Liver (tissue), 9 donors: ENCODE data around the gene CDK5RAP3. TPM values are rescaled to one million over a fixed set of nuclear protein-coding genes. Genes with fewer than 3 reads are reported as not detected.
"Not testable (repeated sequence)": the region's sequence is repeated elsewhere in the genome, so short reads cannot be mapped to it uniquely, and the experiment has no call there.

Source experiments
- DNase-seq: peaks from one replicate; pipeline ENCODE4 v3.0.0-alpha.2; 2017; ENCODE audit warnings: low spot score
- H3K27ac ChIP-seq, 2 donors: one replicate each; pipeline ENCODE4 v1.7.0; 2013; ENCODE audit warnings: inconsistent platforms in 2 of 2, low read length in 2 of 2, control low read depth in 1 of 2, low read depth in 1 of 2, mild to moderate bottlenecking in 1 of 2
- H3K27me3 ChIP-seq, 4 donors: one replicate each; pipeline versions ENCODE4 v1.6.1 to v1.7.0; 2013; ENCODE audit warnings: low read length in 3 of 4, inconsistent platforms in 1 of 4, mild to moderate bottlenecking in 1 of 4, moderate library complexity in 1 of 4; ENCODE audit not compliant: control insufficient read depth in 4 of 4, insufficient read depth in 4 of 4
- H3K36me3 ChIP-seq, 4 donors: one replicate each; pipeline versions ENCODE4 v1.6.1 to v1.7.0; 2013; ENCODE audit warnings: low read length in 3 of 4, mild to moderate bottlenecking in 3 of 4, low read depth in 1 of 4, moderate library complexity in 1 of 4; ENCODE audit not compliant: control insufficient read depth in 4 of 4, insufficient read depth in 3 of 4
- H3K4me1 ChIP-seq, 4 donors: one replicate each; pipeline versions ENCODE4 v1.6.1 to v1.7.0; 2013; ENCODE audit warnings: low read length in 3 of 4, mild to moderate bottlenecking in 3 of 4, moderate library complexity in 1 of 4; ENCODE audit not compliant: control insufficient read depth in 4 of 4, insufficient read depth in 4 of 4
- H3K4me3 ChIP-seq, 3 donors: one replicate each; pipeline versions ENCODE4 v1.6.1 to v1.7.0; 2013; ENCODE audit warnings: low read length in 3 of 3, control low read depth in 1 of 3, low read depth in 1 of 3, mild to moderate bottlenecking in 1 of 3
- H3K9ac ChIP-seq, 2 donors: one replicate each; pipeline ENCODE4 v1.7.0; 2013; ENCODE audit warnings: low read length in 2 of 2, mild to moderate bottlenecking in 2 of 2, moderate library complexity in 2 of 2, control low read depth in 1 of 2, low read depth in 1 of 2
- H3K9me3 ChIP-seq, 4 donors: one replicate each; pipeline versions ENCODE4 v1.6.1 to v1.7.0; 2013; ENCODE audit warnings: low read length in 3 of 4; ENCODE audit not compliant: control insufficient read depth in 4 of 4
- GABPA ChIP-seq, 2 donors: IDR thresholded peaks in 1 of 2; conservative IDR thresholded peaks in 1 of 2; 2 replicates each; pipeline ENCODE4 v1.6.1; 2016; ENCODE audit warnings: antibody characterized with exemption in 2 of 2, mild to moderate bottlenecking in 1 of 2, moderate library complexity in 1 of 2
- HNF4A ChIP-seq, 2 donors: conservative IDR thresholded peaks; 2 replicates each; pipeline ENCODE4 v1.6.1; 2016; ENCODE audit warnings: antibody characterized with exemption in 2 of 2, mild to moderate bottlenecking in 2 of 2
- HNF4G ChIP-seq: IDR thresholded peaks from 2 replicates; pipeline ENCODE4 v1.6.1; 2016; ENCODE audit warnings: antibody characterized with exemption
- JUND ChIP-seq, 2 donors: IDR thresholded peaks; 2 replicates each; pipeline ENCODE4 v1.6.1; 2016; ENCODE audit warnings: antibody characterized with exemption in 2 of 2
- NR2F2 ChIP-seq: IDR thresholded peaks from 2 replicates; pipeline ENCODE4 v1.6.1; 2016; ENCODE audit warnings: antibody characterized with exemption
- RXRA ChIP-seq, 2 donors: IDR thresholded peaks; 2 replicates each; pipeline ENCODE4 v1.6.1; 2017 to 2018; ENCODE audit warnings: antibody characterized with exemption in 2 of 2, mild to moderate bottlenecking in 1 of 2
- SP1 ChIP-seq: IDR thresholded peaks from 2 replicates; pipeline ENCODE4 v1.6.1; 2018; ENCODE audit warnings: antibody characterized with exemption, mild to moderate bottlenecking
- TAF1 ChIP-seq: conservative IDR thresholded peaks from 2 replicates; pipeline ENCODE4 v1.6.1; 2016; ENCODE audit warnings: antibody characterized with exemption, mild to moderate bottlenecking
- YY1 ChIP-seq: IDR thresholded peaks from 2 replicates; pipeline ENCODE4 v1.6.1; 2016; ENCODE audit warnings: antibody characterized with exemption, mild to moderate bottlenecking
- WGBS: extraction: QIAGEN DNeasy Blood & Tissue Kit; methylation state at CpG from one replicate; pipeline ENCODE4 v1.1.7; 2013; 5-methylcytosine and 5-hydroxymethylcytosine counted together
- polyA plus RNA-seq, 2 donors: library from polyadenylated mRNA; stranded (reverse) in 1 of 2; unstranded in 1 of 2; fragments of 200-250 nt in 1 of 2; fragments of >200 nt in 1 of 2; fragmentation: Nextera tagmentation in 1 of 2; extraction: Ambion mirVana in 1 of 2; gene quantifications; one replicate each; pipeline versions ENCODE4 v1.2.1 to v1.2.3, GENCODE V29; 2013 to 2015
- total RNA-seq, 2 donors: library from RNA; depleted of rRNA; stranded (reverse); fragments of >200 nt; gene quantifications; one replicate each; pipeline ENCODE4 v1.2.3, GENCODE V29; 2014
- TF ChIP-seq, protein P1 (sequence below): IDR thresholded peaks from 2 replicates; pipeline ENCODE4 v1.6.1; 2016; ENCODE audit warnings: antibody characterized with exemption
- TF ChIP-seq, protein P2 (sequence below): IDR thresholded peaks from 2 replicates; pipeline ENCODE4 v1.6.1; 2016; ENCODE audit warnings: antibody characterized with exemption, mild to moderate bottlenecking
- TF ChIP-seq, protein P3 (sequence below): fragments of 150-350 bp; IDR thresholded peaks from 2 replicates; pipeline ENCODE4 v1.5.1; 2017; ENCODE audit warnings: improper control_type of control experiment, low read depth, low read length; ENCODE audit not compliant: missing input control
- donor health status: healthy.
- donor health status: healthy.
- donor health status: healthy.
- donor health status: healthy.
- donor health status: healthy.

CDK5RAP3 gene
- total and polyA plus RNA-seq, 4 donors, result 44.6 to 120 (median 74.7) TPM

DNA sequence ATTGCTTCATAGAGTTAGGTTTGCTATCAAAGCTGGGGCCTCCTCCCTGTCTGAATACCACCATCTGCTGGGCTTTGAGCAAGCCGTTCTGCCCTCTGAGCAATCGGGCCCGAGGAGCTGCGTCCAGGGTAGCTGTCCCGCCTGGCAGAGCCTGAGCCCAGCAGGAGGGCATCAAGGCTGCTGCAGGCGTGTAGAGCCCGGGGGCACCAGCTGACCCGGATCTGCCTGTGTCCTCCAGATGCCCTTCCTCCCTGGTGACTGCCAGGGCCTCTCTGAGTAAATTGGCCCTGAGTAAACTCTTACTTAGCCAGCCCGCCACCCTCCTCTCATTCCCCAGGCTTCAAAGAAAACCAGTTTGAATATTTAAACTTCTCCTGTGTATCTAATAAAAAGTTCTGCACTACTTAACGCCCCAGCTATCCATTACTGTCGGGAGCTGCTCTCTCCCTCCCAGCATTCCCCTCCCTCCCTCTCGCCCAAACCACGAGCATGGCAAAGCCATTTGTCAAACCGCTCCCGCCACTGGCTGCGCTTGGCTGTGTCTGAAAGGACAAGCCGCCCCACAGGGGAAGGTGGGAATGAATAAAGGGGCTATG lies 16.4 kb downstream of the CDK5RAP3 start:
- TF ChIP-seq, protein P1, sequence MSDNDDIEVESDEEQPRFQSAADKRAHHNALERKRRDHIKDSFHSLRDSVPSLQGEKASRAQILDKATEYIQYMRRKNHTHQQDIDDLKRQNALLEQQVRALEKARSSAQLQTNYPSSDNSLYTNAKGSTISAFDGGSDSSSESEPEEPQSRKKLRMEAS, result no peak
- TF ChIP-seq TAF1, result no peak
- no peak for TF ChIP-seq HNF4G
- TF ChIP-seq JUND (IDR thresholded peaks at IDR 0.05), result no peak
- no peak for TF ChIP-seq YY1
- H3K36me3 ChIP-seq, result peaks cover 3 to 21% (median 10%) of the 10 kb centered on the region in 4 donors
- H3K9me3 ChIP-seq, result no peaks in the 10 kb centered on the region
- DNase-seq, result no peak
- peaks cover 0 to 5% (median 1%) of the 10 kb centered on the region in 4 donors for H3K4me1 ChIP-seq
- 55% methylated on average over 17 of the region's 17 CpGs for WGBS
- no peaks in the 10 kb centered on the region for H3K27me3 ChIP-seq
- H3K4me3 ChIP-seq, result no peak overlapping the region
- no peak overlapping the region for H3K27ac ChIP-seq
- no peak overlapping the region for H3K9ac ChIP-seq

DNA sequence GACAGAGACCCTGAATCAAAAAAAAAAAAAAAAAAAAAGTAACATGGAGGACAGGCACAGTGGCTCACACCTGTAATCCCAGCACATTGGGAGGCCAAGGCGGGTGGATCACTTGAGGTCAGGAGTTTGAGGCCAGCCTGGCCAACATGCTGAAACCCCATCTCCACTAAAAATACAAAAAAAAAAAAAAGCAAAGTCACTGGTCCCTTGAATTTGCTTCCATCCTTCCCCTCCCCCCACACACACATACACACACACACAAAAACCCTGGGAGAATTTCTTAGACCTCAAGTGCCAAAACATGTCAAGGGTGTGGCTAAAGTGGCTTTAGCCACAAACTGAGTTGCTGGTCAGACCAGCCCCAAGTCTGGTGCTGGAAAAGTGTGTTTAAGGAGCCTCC lies 17.5 kb downstream of the CDK5RAP3 start:
- 100% methylated on average over 1 of the region's 1 CpG for WGBS

DNA sequence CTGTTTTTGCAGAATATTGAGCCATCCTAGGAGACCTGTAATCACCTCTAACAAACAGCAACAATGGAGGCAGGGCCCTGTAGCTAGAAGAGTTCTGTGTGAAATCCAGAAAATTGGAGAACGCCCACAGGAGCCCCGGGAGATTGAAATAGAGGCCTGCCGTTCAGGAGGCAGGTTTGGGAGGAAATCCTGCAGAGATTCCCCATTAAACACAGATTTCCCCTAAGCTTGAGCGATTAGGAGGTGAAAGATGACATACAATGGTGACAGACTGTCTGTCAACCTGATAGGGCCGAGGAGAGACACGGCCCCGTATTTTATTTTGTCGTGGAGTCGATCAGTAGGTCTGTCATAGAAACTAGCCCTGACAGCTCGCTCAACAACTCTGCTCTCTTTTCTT lies 18.2 kb downstream of the CDK5RAP3 start:
- H3K36me3 ChIP-seq, result peaks cover 0 to 4% (median 1%) of the 10 kb centered on the region in 4 donors
- H3K27me3 ChIP-seq, result no peaks in the 10 kb centered on the region
- DNase-seq, result no peak
- H3K9ac ChIP-seq, result no peak overlapping the region
- H3K9me3 ChIP-seq, result no peaks in the 10 kb centered on the region
- H3K27ac ChIP-seq, result no peak overlapping the region
- no peak for TF ChIP-seq HNF4G
- TF ChIP-seq, protein P1, result no peak
- TF ChIP-seq, protein P2, sequence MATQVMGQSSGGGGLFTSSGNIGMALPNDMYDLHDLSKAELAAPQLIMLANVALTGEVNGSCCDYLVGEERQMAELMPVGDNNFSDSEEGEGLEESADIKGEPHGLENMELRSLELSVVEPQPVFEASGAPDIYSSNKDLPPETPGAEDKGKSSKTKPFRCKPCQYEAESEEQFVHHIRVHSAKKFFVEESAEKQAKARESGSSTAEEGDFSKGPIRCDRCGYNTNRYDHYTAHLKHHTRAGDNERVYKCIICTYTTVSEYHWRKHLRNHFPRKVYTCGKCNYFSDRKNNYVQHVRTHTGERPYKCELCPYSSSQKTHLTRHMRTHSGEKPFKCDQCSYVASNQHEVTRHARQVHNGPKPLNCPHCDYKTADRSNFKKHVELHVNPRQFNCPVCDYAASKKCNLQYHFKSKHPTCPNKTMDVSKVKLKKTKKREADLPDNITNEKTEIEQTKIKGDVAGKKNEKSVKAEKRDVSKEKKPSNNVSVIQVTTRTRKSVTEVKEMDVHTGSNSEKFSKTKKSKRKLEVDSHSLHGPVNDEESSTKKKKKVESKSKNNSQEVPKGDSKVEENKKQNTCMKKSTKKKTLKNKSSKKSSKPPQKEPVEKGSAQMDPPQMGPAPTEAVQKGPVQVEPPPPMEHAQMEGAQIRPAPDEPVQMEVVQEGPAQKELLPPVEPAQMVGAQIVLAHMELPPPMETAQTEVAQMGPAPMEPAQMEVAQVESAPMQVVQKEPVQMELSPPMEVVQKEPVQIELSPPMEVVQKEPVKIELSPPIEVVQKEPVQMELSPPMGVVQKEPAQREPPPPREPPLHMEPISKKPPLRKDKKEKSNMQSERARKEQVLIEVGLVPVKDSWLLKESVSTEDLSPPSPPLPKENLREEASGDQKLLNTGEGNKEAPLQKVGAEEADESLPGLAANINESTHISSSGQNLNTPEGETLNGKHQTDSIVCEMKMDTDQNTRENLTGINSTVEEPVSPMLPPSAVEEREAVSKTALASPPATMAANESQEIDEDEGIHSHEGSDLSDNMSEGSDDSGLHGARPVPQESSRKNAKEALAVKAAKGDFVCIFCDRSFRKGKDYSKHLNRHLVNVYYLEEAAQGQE, result no peak
- TF ChIP-seq TAF1, result no peak
- no peak for TF ChIP-seq JUND (IDR thresholded peaks at IDR 0.05)
- TF ChIP-seq HNF4A (conservative IDR thresholded peaks at IDR 0.05), result no peak
- no peak for TF ChIP-seq SP1
- no peak for TF ChIP-seq GABPA (IDR thresholded peaks at IDR 0.05 in 1 of 2, conservative IDR thresholded peaks at IDR 0.05 in 1 of 2)
- no peak for TF ChIP-seq NR2F2
- TF ChIP-seq YY1, result no peak
- TF ChIP-seq, protein P3, sequence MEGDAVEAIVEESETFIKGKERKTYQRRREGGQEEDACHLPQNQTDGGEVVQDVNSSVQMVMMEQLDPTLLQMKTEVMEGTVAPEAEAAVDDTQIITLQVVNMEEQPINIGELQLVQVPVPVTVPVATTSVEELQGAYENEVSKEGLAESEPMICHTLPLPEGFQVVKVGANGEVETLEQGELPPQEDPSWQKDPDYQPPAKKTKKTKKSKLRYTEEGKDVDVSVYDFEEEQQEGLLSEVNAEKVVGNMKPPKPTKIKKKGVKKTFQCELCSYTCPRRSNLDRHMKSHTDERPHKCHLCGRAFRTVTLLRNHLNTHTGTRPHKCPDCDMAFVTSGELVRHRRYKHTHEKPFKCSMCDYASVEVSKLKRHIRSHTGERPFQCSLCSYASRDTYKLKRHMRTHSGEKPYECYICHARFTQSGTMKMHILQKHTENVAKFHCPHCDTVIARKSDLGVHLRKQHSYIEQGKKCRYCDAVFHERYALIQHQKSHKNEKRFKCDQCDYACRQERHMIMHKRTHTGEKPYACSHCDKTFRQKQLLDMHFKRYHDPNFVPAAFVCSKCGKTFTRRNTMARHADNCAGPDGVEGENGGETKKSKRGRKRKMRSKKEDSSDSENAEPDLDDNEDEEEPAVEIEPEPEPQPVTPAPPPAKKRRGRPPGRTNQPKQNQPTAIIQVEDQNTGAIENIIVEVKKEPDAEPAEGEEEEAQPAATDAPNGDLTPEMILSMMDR, result no peak
- no peak for TF ChIP-seq RXRA (IDR thresholded peaks at IDR 0.05)
- H3K4me3 ChIP-seq, result no peak overlapping the region
- 74% methylated on average over 10 of the region's 10 CpGs for WGBS
- H3K4me1 ChIP-seq, result no peaks in the 10 kb centered on the region

More for the DNA sequence above, 17.5 kb downstream of the CDK5RAP3 start:
- not testable (repeated sequence) for H3K36me3 ChIP-seq, H3K27me3 ChIP-seq, H3K4me3 ChIP-seq, H3K4me1 ChIP-seq, H3K9me3 ChIP-seq, DNase-seq, H3K27ac ChIP-seq, H3K9ac ChIP-seq
